Esophagus squamous epithelium (tissue), 4 donors: Measurements from ENCODE around the gene NUDT3.

ENCODE experiments used
- CTCF ChIP-seq, 6 experiments: fragments of 450-650 bp in 4 of 6; fragments of 200-600 bp in 2 of 6; sonication (generic) in 2 of 6; IDR thresholded peaks; one replicate each; pipeline ENCODE4 v1.5.1; 2016 to 2019; ENCODE audit warnings: antibody characterized with exemption in 6 of 6, mild to moderate bottlenecking in 4 of 6, moderate library complexity in 4 of 6
- POLR2A ChIP-seq, 4 donors: fragments of 450-650 bp; IDR thresholded peaks; one replicate each; pipeline ENCODE4 v1.6.1; 2017; ENCODE audit warnings: antibody characterized with exemption in 4 of 4, mild to moderate bottlenecking in 4 of 4, moderate library complexity in 3 of 4

DNA sequence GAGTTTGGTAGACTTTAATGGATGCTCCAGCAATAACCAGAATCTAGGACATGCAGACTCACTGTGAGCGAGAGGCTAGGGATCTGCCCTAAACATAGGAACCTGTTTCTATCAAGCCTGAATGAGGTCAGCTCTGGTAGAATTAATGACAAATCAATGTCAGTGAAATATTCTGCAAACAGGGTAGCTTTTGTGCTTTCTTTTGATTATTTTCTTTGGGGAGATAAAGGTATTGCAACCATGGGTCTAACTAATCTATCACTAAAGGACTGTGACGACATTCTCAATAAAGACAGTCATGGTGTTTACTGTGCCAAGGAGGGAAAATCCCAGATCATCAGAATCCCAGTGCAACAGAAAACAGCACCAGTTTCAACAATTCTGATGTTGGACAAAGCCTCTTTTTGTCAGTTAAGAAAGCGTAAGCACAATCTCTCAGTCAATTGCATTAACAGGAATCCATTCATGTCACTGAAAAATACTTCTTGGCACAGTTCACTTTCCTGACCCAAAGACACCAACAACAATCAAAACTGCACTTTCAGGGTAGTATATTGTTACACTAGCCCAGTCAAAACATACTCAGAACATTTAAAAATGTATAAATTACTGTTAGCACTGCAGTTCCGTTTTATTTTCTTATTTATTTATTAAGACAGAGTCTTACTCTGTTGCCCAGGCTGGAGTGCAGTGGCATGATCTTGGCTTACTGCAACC lies 106.9 kb downstream of the NUDT3 start:
- TF ChIP-seq CTCF (IDR thresholded peaks at IDR 0.05) (no peak), POLR2A (IDR thresholded peaks at IDR 0.05) (no peak)
